Measurements from ENCODE around the gene OSER1.

Gene OSER1

GRCh38 chr20:44224637-44225036 is 14.1 kb upstream of the OSER1 start:
- DNase-seq (ENCODE audit: low read depth in 2 of 2) = no peak

- DNase-seq (ENCODE audit: low read depth in 2 of 2) = no peak
Measured at GRCh38 chr20:44223721-44224120, 13.2 kb upstream of the OSER1 start.

DNA sequence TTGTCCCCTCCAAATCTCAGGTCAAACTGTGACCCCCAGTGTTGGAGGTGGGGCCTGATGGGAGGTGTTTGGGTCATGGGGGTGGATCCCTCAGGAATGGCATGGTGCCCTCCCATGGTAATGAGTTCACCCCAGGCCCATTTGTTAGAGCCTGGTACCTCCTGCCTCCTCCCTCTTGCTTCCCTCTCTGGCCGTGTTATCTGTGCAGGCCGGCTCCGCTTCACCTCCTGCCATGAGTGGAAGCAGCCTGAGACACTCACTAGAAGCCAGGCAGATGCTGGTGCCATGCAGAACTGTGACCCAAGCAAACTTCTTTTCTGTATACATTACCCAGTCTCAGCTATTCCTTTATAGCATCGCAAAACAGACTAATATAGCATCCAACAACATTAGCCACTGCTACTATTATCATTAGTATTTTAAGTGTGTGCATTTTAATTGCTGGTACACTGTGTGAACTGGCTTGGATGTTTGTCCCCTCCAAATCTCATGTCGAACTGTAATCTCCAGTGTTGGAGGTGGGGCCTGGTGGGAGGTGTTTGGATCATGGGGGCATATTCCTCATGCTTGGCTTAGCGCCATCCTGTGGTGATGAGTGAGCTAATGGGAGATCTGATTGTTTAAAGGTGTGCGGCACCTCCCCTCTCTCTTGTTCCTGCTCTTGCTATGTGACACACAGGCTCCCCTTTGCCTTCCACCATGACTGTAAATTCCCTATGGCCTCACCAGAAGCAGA is 12.2 kb upstream of the OSER1 start:
- no peak for DNase-seq (ENCODE audit: low read depth in 2 of 2)

DNA sequence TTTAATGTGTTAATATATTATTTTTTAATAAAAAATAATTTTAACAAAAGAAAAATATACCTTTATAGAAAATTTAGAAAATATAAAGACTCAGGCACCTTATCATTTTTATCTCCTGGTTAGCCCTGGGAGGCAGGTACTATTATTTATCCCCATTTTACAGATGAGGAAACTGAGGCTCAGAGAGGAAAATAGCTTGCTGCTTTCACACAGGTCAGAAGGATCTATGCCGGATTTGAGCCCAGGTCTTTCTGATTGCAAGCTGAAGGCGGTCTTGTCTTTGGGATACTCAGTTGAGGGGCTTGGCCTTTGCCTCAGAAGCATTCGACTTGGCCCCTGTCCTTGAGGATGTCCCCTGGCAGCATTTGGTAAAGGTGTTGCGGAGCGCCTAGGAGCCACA is 11.5 kb upstream of the OSER1 start:
- no peak for DNase-seq (ENCODE audit: low read depth in 2 of 2)

- DNase-seq (ENCODE audit: low read depth in 2 of 2) = no peak
Measured at GRCh38 chr20:44221368-44221954, 10.9 kb upstream of the OSER1 start.

DNA sequence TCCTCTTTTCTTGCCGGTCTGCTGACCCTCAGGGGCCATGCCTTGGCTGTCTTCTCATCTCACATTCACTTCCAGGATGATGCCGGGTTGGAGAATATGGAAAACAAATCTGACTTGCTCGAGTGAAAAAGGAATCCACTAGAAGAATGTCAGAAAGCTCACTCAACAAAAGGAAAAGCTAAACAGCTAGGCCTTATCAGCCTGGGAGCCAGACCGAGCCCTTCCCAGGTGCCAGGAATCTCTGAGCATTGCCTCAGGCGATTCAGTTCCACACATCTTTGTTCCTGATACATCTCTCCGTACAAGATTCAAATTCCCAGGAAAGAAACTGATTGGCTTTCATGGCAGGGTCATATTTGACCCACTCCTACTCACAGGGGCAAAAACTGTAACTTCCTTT is 9.2 kb upstream of the OSER1 start:
- DNase-seq (ENCODE audit: low read depth in 2 of 2) = no peak

GRCh38 chr20:44219170-44219730 is 8.7 kb upstream of the OSER1 start:
- DNase-seq (ENCODE audit: low read depth in 2 of 2) = no peak

GRCh38 chr20:44218446-44218845 is 7.9 kb upstream of the OSER1 start:
- DNase-seq (ENCODE audit: low read depth in 2 of 2) = no peak

GRCh38 chr20:44217342-44218092 is 6.9 kb upstream of the OSER1 start:
- peak; percentile 44 to 62 for DNase-seq (ENCODE audit: low read depth in 2 of 2)

GRCh38 chr20:44215125-44215524 is 4.6 kb upstream of the OSER1 start:
- peak; percentile 61 for DNase-seq (ENCODE audit: low read depth in 2 of 2)

- DNase-seq (ENCODE audit: low read depth in 2 of 2) = no peak
Measured at GRCh38 chr20:44212792-44213191, 2.2 kb upstream of the OSER1 start.

DNA sequence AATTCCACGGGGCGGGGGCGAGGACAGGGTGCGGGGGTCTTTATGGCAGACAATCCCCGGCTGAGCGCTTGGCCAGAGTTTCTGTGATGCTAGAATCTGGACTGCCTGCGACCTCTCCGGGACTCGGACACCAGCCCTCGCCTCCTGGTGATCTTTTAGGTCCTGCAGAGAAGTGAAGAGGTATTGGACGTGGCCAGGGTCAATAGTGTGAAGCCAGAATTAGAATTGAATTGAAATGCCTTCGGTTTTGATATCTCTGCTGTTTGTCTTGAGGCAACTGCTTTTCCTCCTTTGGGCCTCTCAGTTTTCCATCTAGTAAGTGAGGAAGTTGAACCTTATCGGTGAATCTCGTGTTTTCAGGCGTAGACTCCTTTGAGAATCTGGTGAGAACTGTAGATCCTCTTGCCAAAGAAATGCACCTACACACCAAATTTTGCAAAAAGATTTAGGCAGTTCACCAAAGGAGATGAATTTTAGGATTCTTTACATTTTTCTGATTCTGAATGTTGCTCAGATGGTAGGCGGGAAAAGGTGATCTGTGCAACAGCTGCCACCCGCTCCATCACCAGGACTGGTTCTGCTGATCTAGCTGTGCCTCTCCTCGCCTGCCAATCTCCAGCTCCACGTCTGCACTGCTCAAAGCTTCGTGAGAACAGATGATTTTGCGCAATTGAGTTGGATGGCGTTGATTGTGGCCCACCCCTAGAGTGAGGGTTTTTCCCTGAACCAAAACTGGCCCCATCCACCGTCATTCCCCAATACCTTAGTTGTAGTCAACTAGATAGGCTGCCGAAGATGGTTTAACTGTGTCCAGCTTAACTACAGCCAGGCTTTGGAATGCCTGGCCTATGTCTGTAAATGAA is 837 bp upstream of the OSER1 start:
- no peak for DNase-seq (ENCODE audit: low read depth in 2 of 2)

DNA sequence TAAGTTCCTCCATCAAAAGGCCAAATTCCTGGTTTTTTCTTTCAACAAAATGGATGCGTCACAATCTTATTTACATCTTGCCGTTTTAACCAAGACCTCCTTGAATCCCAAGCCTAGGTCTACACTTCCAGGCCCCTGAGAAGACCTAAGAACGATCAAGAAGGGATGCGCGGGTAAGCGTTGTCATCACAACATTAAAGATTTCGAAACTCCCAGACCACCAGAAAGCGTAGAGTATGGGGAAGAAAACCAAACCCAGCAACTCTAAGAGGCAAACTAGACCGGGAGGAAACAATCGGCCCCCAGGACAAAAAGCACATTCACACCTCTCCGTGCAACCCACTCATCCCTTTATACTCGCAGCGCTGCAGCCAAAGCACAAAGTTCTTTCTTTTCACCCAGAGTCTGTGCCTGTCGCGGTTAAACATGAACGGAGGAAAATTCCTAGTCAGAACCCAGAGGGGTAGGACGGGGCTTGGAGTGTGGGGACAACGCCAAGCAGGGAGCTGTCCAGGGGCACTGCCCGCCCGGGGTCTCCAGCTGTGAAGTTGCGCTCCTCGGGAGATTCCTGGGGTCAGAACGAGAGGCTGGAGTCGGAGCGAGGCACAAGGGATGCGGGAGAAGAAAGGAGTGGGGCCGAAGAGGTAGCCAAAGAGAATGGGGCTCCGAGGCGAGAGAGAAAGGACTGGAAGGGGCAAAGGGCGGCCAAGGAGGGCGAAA is 725 bp downstream of the OSER1 start:
- DNase-seq (ENCODE audit: low read depth in 2 of 2) = no peak

- no peak for DNase-seq (ENCODE audit: low read depth in 2 of 2)
Measured at GRCh38 chr20:44208770-44209169, 1.8 kb downstream of the OSER1 start.

- DNase-seq (ENCODE audit: low read depth in 2 of 2) = no peak
Measured at GRCh38 chr20:44208165-44208564, 2.4 kb downstream of the OSER1 start.

GRCh38 chr20:44207126-44207723 is 3.3 kb downstream of the OSER1 start:
- no peak for DNase-seq (ENCODE audit: low read depth in 2 of 2)

- no peak for DNase-seq (ENCODE audit: low read depth in 2 of 2)
Measured at GRCh38 chr20:44206132-44206531, 4.4 kb downstream of the OSER1 start.

DNA sequence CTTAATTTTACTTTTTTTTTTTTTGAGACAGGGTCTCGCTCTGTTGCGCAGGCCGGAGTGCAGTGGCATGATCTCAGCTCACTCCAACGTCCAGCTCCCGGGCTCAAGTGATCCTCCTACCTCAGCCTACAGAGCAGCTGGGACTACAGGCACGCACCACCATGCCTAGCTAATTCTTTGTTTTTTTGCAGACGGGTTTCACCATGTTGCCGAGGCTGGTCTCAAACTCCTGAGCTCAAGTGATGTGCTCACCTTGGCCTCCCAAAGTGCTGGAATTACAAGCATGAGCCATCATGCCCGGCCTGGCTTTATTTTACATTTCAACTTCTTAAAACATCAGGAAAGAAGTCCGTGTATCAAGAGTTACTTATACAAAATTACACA is 5.7 kb downstream of the OSER1 start:
- DNase-seq (ENCODE audit: low read depth in 2 of 2) = no peak

GRCh38 chr20:44204156-44204831 is 6.3 kb downstream of the OSER1 start:
- DNase-seq (ENCODE audit: low read depth in 2 of 2) = no peak

DNA sequence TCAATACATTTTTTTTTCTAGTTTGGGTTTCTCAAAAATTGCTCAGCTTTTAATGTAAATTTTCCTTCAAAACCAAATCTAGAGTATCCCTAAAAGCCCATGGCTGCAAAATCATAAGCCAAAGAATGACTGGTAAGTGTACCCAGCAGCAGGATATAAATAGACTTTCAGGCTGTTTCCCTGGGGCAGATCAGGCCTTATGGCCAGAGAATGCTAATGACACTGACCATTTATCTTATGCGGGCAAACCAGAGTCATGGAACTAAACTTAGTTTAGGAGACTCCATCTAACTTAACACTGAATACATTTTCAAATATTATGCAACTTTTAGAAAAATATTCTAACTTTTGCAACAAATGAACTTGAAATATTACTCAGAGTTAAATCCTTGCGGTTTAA is 7.4 kb downstream of the OSER1 start:
- DNase-seq (ENCODE audit: low read depth in 2 of 2) = no peak

Measured in stimulated activated CD4-positive, alpha-beta T cell treated with anti-CD3 and anti-CD28 coated beads, Interleukin-1b, Interleukin-23, amount 100 ng/mL, for 4 hours (primary cell).